HG02981 (cell line): ENCODE measurements around the gene SOCS2.
A peak's percentile ranks its signal among the peaks of the same experiment; 100 is the strongest.

Experiments used
- ATAC-seq: cut with Tn5 transposase; IDR thresholded peaks from one replicate; pipeline ENCODE4 v1.9.1; 2021; ENCODE audit warnings: mild to moderate bottlenecking, moderate library complexity; ENCODE audit not compliant: unreplicated experiment

The SOCS2 gene

DNA sequence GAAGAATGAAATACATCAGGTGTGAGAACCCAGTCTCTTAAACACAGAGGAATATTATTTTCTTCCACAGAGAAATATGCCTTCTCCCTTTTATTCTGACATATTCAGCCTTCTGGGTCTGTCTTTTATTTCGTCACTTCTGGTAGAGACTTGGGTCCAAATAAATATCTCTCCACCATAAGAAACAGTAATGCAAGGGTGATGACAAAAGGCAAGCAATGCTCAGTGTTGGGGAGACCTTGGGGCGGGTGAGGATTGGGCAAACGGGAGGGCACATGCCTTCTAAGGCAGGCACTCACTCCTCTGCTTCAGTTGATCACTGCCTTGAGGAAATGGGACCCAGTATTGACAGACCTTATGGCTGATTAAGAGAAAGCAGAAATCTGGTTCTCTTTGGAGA lies 6.7 kb upstream of the SOCS2 start:
- ATAC-seq: no peak

GRCh38 chr12:93567174-93567573 lies 5.3 kb upstream of the SOCS2 start:
- no peak for ATAC-seq

- ATAC-seq: no peak
Measured at GRCh38 chr12:93568091-93568490, 4.4 kb upstream of the SOCS2 start.

DNA sequence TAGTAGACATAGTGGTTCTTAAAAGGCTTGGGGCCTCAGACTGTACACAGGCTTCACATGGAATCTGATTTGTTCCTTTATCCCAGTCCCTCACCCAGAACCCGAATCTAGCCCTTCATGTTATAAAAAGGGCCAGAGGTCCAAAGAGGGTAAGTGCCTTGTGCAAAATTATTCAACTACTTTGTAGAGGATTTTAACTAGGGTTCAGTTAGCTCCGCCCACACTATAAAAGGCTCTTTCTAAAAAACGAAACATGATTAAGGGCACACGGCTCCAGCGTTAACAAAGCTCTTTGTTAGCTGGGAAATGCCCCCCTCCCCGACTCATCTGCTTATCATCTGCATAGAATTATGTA lies 3.2 kb upstream of the SOCS2 start:
- no peak for ATAC-seq

GRCh38 chr12:93569656-93570551 lies 2.6 kb upstream of the SOCS2 start:
- peak; percentile 34 for ATAC-seq

- ATAC-seq: peak; percentile 42
Measured at GRCh38 chr12:93570552-93571364, 1.7 kb upstream of the SOCS2 start.

GRCh38 chr12:93571365-93571924 lies 1.0 kb upstream of the SOCS2 start:
- peak; percentile 15 for ATAC-seq

DNA sequence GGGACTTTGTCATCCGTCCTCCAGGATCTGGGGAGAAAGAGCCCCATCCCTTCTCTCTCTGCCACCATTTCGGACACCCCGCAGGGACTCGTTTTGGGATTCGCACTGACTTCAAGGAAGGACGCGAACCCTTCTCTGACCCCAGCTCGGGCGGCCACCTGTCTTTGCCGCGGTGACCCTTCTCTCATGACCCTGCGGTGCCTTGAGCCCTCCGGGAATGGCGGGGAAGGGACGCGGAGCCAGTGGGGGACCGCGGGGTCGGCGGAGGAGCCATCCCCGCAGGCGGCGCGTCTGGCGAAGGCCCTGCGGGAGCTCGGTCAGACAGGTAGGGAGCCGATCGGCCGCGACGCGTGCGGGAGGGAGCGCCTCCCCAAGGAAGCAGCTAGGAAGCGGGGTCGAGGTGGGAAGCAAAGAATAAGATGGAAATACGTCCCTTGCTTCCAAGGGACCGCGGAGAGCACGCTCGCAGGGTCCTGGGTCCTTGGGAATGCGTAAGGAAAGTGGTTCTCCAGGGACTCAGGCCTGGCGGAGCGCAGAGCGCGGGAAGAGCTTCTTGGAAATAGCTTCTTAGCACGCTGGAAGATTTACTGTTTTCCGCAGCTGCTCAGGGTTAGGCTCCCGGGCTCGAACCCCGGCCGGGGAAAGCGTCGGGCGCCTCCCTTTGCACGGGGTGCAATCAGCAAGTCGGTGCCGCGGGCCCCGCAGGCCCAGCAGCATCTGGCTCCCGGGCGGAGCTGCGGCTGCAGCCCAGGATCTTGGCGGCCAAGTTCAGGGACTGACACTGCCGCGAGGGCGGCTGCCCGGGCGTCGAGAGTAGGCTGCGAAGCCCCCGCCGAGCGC lies 457 bp downstream of the SOCS2 start:
- no peak for ATAC-seq

- no peak for ATAC-seq
Measured at GRCh38 chr12:93573552-93574223, 1.2 kb downstream of the SOCS2 start.

GRCh38 chr12:93577222-93577621 lies 4.7 kb downstream of the SOCS2 start:
- ATAC-seq: no peak

- no peak for ATAC-seq
Measured at GRCh38 chr12:93578221-93578620, 5.7 kb downstream of the SOCS2 start.

DNA sequence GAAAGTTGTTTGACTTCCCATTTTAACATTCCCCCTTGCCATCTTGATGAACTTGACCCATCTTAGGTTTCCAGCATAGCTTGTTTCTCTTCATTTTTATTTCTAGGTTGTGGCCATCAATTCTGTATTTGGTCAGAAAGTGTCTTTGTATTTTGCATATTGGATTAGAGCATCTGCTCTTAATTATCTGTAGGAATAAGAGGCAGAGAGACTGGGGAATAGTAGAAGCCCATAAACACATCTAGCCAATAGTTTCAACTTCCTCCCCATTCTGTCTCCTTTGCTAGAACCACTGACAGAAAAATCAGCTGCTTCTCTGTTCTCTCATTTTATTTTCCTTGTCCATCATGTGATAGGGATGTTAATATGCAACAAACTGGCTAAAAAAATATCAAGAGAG lies 8.2 kb downstream of the SOCS2 start:
- ATAC-seq: no peak

GRCh38 chr12:93581370-93581769 lies 8.9 kb downstream of the SOCS2 start:
- ATAC-seq: no peak

GRCh38 chr12:93582351-93582750 lies 9.9 kb downstream of the SOCS2 start:
- no peak for ATAC-seq

GRCh38 chr12:93583627-93584392 lies 11.3 kb downstream of the SOCS2 start:
- no peak for ATAC-seq

DNA sequence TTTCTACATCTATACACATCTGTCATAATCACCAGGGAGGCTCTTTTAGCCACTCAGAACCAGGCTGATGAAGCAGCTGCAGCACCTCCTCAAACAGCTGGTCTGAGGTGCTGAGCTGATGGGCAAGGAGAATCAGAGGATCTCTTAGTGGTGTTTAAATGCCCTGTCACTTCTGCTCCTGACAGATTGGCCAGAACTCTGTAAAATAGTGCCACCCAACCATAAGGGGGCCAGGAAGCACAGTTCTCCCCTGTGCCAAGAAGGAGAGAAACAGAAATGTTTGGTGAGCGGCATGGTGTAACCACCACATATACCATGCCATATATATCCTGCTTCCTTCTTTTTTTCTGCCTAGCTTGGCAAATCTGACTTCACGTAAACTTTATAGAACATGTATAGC lies 12.8 kb downstream of the SOCS2 start:
- ATAC-seq: no peak

- no peak for ATAC-seq
Measured at GRCh38 chr12:93587611-93588010, 15.1 kb downstream of the SOCS2 start.

- no peak for ATAC-seq
Measured at GRCh38 chr12:93589081-93589480, 16.6 kb downstream of the SOCS2 start.

DNA sequence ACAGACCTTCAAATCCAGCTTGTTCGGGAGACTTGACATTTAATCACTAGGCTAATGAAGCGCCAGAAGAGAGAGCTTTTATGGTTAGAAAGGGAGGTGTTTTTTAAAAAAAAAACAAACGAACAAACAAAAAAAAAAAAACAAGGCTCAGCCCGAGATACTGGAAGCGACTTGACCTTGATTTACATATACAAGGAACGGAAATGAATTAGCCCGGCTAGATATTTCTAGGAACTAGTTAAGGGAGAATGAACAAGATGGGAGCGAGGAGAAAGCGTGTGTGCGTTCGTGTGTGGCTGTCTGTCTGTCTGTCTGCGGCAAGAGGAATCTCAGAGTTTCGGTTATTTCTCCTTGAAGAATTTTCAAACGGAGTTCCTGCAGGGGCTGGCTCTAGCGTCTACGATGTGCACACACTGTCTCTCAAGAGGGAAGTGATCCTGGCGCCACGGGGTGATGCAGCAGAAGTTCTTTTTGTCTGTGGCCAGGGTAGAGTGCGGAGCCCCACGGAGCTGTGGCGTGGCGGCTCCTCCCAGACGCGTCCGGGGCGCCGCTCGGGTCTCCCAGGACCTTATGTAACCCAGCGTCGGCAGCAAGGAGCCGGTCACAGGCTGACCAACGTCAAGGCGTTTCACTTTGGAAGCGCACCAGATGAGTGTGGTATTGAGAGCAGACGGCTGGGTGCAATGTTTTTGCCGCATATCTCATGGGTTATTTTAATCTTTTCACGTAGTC lies 18.8 kb downstream of the SOCS2 start:
- peak; percentile 71 for ATAC-seq
